ELR (cell line): ENCODE results near the gene CTNND2.

Experiments
- DNase-seq: peaks from one replicate; pipeline ENCODE4 v3.0.0-alpha.2; 2015; ENCODE audit warnings: low read depth

The CTNND2 gene

GRCh38 chr5:10923310-10923709 lies 980.9 kb downstream of the CTNND2 start:
- DNase-seq, result no peak
